SK-N-SH treated with all-trans-retinoic acid at 6 μM for 48 hours (cell line): ENCODE measurements around the gene DPP10.

Experiments used
- ARNTL ChIP-seq: fragments of 450-650 bp; formaldehyde crosslinking; IDR thresholded peaks from 2 replicates; pipeline ENCODE4 v1.5.0; 2020; ENCODE audit warnings: low read depth, mild to moderate bottlenecking, moderate library complexity, borderline replicate concordance
- BACH2 ChIP-seq: fragments of 250-450 bp; sonication (Bioruptor Pico); IDR thresholded peaks from 2 replicates; pipeline ENCODE4 v1.9.0; 2021; ENCODE audit warnings: mild to moderate bottlenecking, borderline replicate concordance
- CREB5 ChIP-seq: fragments of 250-450 bp; sonication (Bioruptor Pico); IDR thresholded peaks from 2 replicates; pipeline ENCODE4 v1.5.1; 2020; ENCODE audit warnings: low read depth, mild to moderate bottlenecking, moderate library complexity
- CSRNP3 ChIP-seq: fragments of 250-450 bp; sonication (Bioruptor Pico); IDR thresholded peaks from 2 replicates; pipeline ENCODE4 v1.5.1; 2021; ENCODE audit warnings: mild to moderate bottlenecking, moderate library complexity
- GLIS3 ChIP-seq: fragments of 250-450 bp; sonication (Bioruptor Pico); IDR thresholded peaks from 2 replicates; pipeline ENCODE4 v1.5.0; 2020; ENCODE audit warnings: mild to moderate bottlenecking, moderate library complexity
- OSR1 ChIP-seq: fragments of 250-450 bp; sonication (Bioruptor Pico); IDR thresholded peaks from 2 replicates; pipeline ENCODE4 v1.8.0; 2022; ENCODE audit warnings: moderate library complexity, mild to moderate bottlenecking, inconsistent platforms
- PATZ1 ChIP-seq: fragments of 250-450 bp; sonication (Bioruptor Pico); IDR thresholded peaks from 2 replicates; pipeline ENCODE4 v1.8.0; 2020; ENCODE audit warnings: mild to moderate bottlenecking, moderate library complexity, borderline replicate concordance
- SNAI2 ChIP-seq: fragments of 250-450 bp; sonication (Bioruptor Pico); IDR thresholded peaks from 2 replicates; pipeline ENCODE4 v1.5.0; 2020; ENCODE audit warnings: mild to moderate bottlenecking, moderate library complexity
- TCF4 ChIP-seq: fragments of 250-450 bp; sonication (Bioruptor Pico); IDR thresholded peaks from 2 replicates; pipeline ENCODE4 v1.8.0; 2021; ENCODE audit warnings: mild to moderate bottlenecking, moderate library complexity, borderline replicate concordance
- ZFP3 ChIP-seq: fragments of 250-450 bp; sonication (Bioruptor Pico); IDR thresholded peaks from 2 replicates; pipeline ENCODE4 v1.5.0; 2020; ENCODE audit warnings: mild to moderate bottlenecking, moderate library complexity
- ZFP30 ChIP-seq: fragments of 450-650 bp; formaldehyde crosslinking; IDR thresholded peaks from 2 replicates; pipeline ENCODE4 v1.5.0; 2022; ENCODE audit warnings: mild to moderate bottlenecking, moderate library complexity
- ZNF8 ChIP-seq: fragments of 450-650 bp; formaldehyde crosslinking; IDR thresholded peaks from 2 replicates; pipeline ENCODE4 v1.5.0; 2020; ENCODE audit warnings: mild to moderate bottlenecking, moderate library complexity

- TF ChIP-seq ARNTL (CRISPR knock-in tag) (no peak), PATZ1 (CRISPR knock-in tag) (no peak), ZNF8 (CRISPR knock-in tag) (no peak), CREB5 (CRISPR knock-in tag) (no peak), SNAI2 (CRISPR knock-in tag) (no peak), GLIS3 (CRISPR knock-in tag) (no peak), ZFP30 (CRISPR knock-in tag) (no peak), TCF4 (CRISPR knock-in tag) (no peak), ZFP3 (CRISPR knock-in tag) (no peak), OSR1 (CRISPR knock-in tag) (no peak), CSRNP3 (CRISPR knock-in tag) (no peak), BACH2 (no peak)
Observed at GRCh38 chr2:115129536-115129935, 687.1 kb downstream of the DPP10 start.
